CD14-positive monocyte (primary cell): ENCODE measurements around the gene HS3ST6. TPM values are rescaled to one million over a fixed set of nuclear protein-coding genes. Genes with fewer than 3 reads are reported as not detected.

Experiments
- DNase-seq, 3 donors: peaks; one replicate each; pipeline ENCODE4 v3.0.0-alpha.2; 2011 to 2022
- H2AFZ ChIP-seq: 2 replicates; pipeline ENCODE4 v1.6.0; 2012; ENCODE audit warnings: mild to moderate bottlenecking, low read depth, low read length, inconsistent platforms; ENCODE audit not compliant: insufficient read depth, poor library complexity, severe bottlenecking
- H3K27ac ChIP-seq, 2 donors: 1 replicate in 1 of 2; 2 replicates in 1 of 2; pipeline ENCODE4 v1.5.1; 2012 to 2013; ENCODE audit warnings: low read length in 2 of 2, control low read depth in 1 of 2, inconsistent platforms in 1 of 2, low read depth in 1 of 2, mild to moderate bottlenecking in 1 of 2
- H3K27me3 ChIP-seq, 2 donors: one replicate each; pipeline versions ENCODE4 v1.6.0 to v1.6.1; 2011 to 2013; ENCODE audit warnings: low read length in 2 of 2; ENCODE audit not compliant: control insufficient read depth in 2 of 2, insufficient read depth in 2 of 2
- H3K36me3 ChIP-seq, 2 donors: replicated peaks in 1 of 2; 1 replicate in 1 of 2; 2 replicates in 1 of 2; pipeline versions ENCODE4 v1.5.1 to v1.6.1; 2012 to 2013; ENCODE audit warnings: low read length in 2 of 2, control low read depth in 1 of 2, inconsistent platforms in 1 of 2, mild to moderate bottlenecking in 1 of 2; ENCODE audit not compliant: insufficient read depth in 2 of 2, control insufficient read depth in 1 of 2
- H3K4me1 ChIP-seq, 2 donors: 1 replicate in 1 of 2; 2 replicates in 1 of 2; pipeline versions ENCODE4 v1.5.1 to v1.6.1; 2012 to 2013; ENCODE audit warnings: low read length in 2 of 2, control low read depth in 1 of 2, inconsistent platforms in 1 of 2, mild to moderate bottlenecking in 1 of 2, moderate library complexity in 1 of 2; ENCODE audit not compliant: insufficient read depth in 2 of 2, control insufficient read depth in 1 of 2
- H3K4me2 ChIP-seq: replicated peaks from 2 replicates; pipeline ENCODE3; 2012; ENCODE audit warnings: low read length, moderate library complexity, mild to moderate bottlenecking; ENCODE audit not compliant: poor library complexity, severe bottlenecking; ENCODE audit errors: extremely low read depth
- H3K4me3 ChIP-seq, 3 experiments: fragments of 200-600 bp in 1 of 3; sonication (generic) in 1 of 3; replicated peaks in 1 of 3; 1 replicate in 2 of 3; 2 replicates in 1 of 3; pipeline ENCODE4 v1.5.1; 2011 to 2013; ENCODE audit warnings: low read length in 3 of 3, mild to moderate bottlenecking in 3 of 3, control low read depth in 2 of 3, low read depth in 2 of 3, inconsistent platforms in 1 of 3, moderate library complexity in 1 of 3
- H3K79me2 ChIP-seq: 2 replicates; pipeline ENCODE4 v1.6.0; 2012; ENCODE audit warnings: mild to moderate bottlenecking, control low read depth, inconsistent platforms, low read length, moderate library complexity; ENCODE audit not compliant: insufficient read depth
- H3K9ac ChIP-seq: 2 replicates; pipeline ENCODE4 v1.6.0; 2017; ENCODE audit warnings: low read length, mild to moderate bottlenecking; ENCODE audit not compliant: insufficient read depth, poor library complexity, severe bottlenecking
- H3K9me3 ChIP-seq, 2 donors: replicated peaks in 1 of 2; 1 replicate in 1 of 2; 2 replicates in 1 of 2; pipeline versions ENCODE4 v1.5.1 to v1.6.1; 2012 to 2013; ENCODE audit warnings: low read length in 2 of 2, control low read depth in 1 of 2; ENCODE audit not compliant: control insufficient read depth in 1 of 2, insufficient read depth in 1 of 2
- H4K20me1 ChIP-seq: 2 replicates; pipeline ENCODE4 v1.6.0; 2012; ENCODE audit warnings: mild to moderate bottlenecking, low read length, control low read depth, moderate library complexity; ENCODE audit not compliant: insufficient read depth
- H3K27ac Mint-ChIP-seq, 7 donors: one replicate each; pipeline ENCODE4 v1.8.0; 2020; ENCODE audit warnings: mild to moderate bottlenecking in 7 of 7, mixed read lengths in 7 of 7, moderate library complexity in 6 of 7, inconsistent platforms in 2 of 7
- H3K27me3 Mint-ChIP-seq, 3 donors: one replicate each; pipeline ENCODE4 v1.8.0; 2021 to 2022; ENCODE audit warnings: low read depth in 3 of 3, mild to moderate bottlenecking in 3 of 3, mixed read lengths in 3 of 3, moderate library complexity in 3 of 3, inconsistent platforms in 1 of 3
- H3K36me3 Mint-ChIP-seq, 2 donors: one replicate each; pipeline ENCODE4 v1.8.0; 2020; ENCODE audit warnings: mixed read lengths in 2 of 2, inconsistent platforms in 1 of 2, mild to moderate bottlenecking in 1 of 2
- H3K4me1 Mint-ChIP-seq: one replicate; pipeline ENCODE4 v1.8.0; 2020; ENCODE audit warnings: mild to moderate bottlenecking, mixed read lengths
- H3K4me3 Mint-ChIP-seq, 2 donors: one replicate each; pipeline ENCODE4 v1.8.0; 2020; ENCODE audit warnings: mild to moderate bottlenecking in 2 of 2, mixed read lengths in 2 of 2, moderate library complexity in 1 of 2
- H3K9me3 Mint-ChIP-seq, 7 donors: one replicate each; pipeline ENCODE4 v1.8.0; 2020 to 2022; ENCODE audit warnings: mixed read lengths in 7 of 7, mild to moderate bottlenecking in 6 of 7, moderate library complexity in 6 of 7, inconsistent platforms in 2 of 7
- WGBS: methylation state at CpG from one replicate; pipeline ENCODE4 v1.1.5; 2013; ENCODE audit warnings: missing lambda C conversion rate; ENCODE audit not compliant: insufficient coverage; 5-methylcytosine and 5-hydroxymethylcytosine counted together
- intact Hi-C, 2 donors: fragments of 100-400 bp; cut with micrococcal nuclease; formaldehyde crosslinking; loops; one replicate each; pipeline versions ENCODE4 v1.15.0 to v1.15.1; 2023
- polyA plus RNA-seq, 3 donors: library from polyadenylated mRNA; depleted of rRNA in 1 of 3; unstranded in 2 of 3; stranded (reverse) in 1 of 3; fragments of 300-500 nt in 2 of 3; fragments of >200 nt in 1 of 3; fragmentation: Illumina TruSeq in 2 of 3; gene quantifications; 1 replicate in 2 of 3; 2 replicates in 1 of 3; pipeline ENCODE4 v1.2.3, GENCODE V29; 2012 to 2021
- TF ChIP-seq, protein P1 (sequence below): fragments of 200-600 bp; IDR thresholded peaks from one replicate; pipeline ENCODE4 v1.8.0; 2022; ENCODE audit warnings: antibody characterized with exemption, mild to moderate bottlenecking

HS3ST6 gene
- polyA plus RNA-seq, 3 donors = not detected

DNA sequence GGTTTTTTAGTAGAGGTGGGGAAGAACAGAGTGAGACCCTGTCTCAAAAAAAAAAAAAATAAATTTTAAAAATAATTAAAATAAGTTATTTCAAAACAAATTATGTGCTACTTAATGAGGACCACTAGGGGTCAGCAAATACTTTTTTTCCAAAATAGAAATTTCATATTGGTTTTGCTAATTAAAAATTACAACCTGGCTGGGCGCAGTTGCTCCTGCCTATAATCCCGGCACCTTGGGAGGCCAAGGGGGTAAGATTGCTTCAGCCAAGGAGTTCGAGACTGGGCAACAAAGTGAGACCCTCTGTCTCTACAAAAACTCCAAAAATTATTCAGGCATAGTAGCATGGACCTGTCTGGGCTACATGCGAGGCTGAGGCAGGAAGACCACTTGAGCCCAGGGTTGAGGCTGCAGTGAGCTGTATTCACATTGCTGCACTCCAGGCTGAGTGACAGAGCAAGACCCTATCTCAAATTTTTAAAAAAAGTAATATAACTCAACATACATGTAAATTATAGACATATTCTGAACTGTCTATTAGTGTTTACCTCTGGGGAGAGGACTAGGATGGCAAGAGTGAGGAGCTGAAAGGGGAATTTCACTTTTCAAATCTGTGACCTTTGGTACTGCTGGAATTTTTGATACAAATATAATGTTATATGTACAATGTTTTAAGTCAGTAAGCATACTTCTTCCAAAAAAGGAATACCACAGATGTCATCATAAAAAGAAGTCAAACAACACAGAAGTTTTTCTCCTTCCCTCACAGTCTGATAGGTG, 54.3 kb downstream of the HS3ST6 start:
- Mint-ChIP-seq H3K27me3 (peaks cover 40 to 55% (median 44%) of the 10 kb centered on the region in 3 donors), H3K27ac (no peak overlapping the region), H3K36me3 (no peaks in the 10 kb centered on the region), H3K4me3 (no peak overlapping the region), H3K9me3 (peaks cover 0 to 4% (median 0%) of the 10 kb centered on the region in 7 donors), H3K4me1 (no peaks in the 10 kb centered on the region)
- DNase-seq = peak; percentile 12 to 32 (median 21)
- no peaks in the 10 kb centered on the region for H3K4me1 ChIP-seq
- no peaks in the 10 kb centered on the region for H3K36me3 ChIP-seq
- no peaks in the 10 kb centered on the region for H3K79me2 ChIP-seq
- intact Hi-C loops = loop anchor here in 1 of 2 donors (2.0 to 5.0 kb wide), 2 partner anchors 65 to 288 kb away; no protein-coding TSS in a partner anchor
- no peaks in the 10 kb centered on the region for H3K9me3 ChIP-seq
- no peak overlapping the region for H3K4me3 ChIP-seq
- peaks cover 16 to 40% of the 10 kb centered on the region in 2 donors for H3K27me3 ChIP-seq
- no peaks in the 10 kb centered on the region for H4K20me1 ChIP-seq
- no peak overlapping the region for H3K4me2 ChIP-seq
- no peak overlapping the region for H3K27ac ChIP-seq
- WGBS = no CpG with 5 or more reads among the region's 4 CpGs
- TF ChIP-seq, protein P1, sequence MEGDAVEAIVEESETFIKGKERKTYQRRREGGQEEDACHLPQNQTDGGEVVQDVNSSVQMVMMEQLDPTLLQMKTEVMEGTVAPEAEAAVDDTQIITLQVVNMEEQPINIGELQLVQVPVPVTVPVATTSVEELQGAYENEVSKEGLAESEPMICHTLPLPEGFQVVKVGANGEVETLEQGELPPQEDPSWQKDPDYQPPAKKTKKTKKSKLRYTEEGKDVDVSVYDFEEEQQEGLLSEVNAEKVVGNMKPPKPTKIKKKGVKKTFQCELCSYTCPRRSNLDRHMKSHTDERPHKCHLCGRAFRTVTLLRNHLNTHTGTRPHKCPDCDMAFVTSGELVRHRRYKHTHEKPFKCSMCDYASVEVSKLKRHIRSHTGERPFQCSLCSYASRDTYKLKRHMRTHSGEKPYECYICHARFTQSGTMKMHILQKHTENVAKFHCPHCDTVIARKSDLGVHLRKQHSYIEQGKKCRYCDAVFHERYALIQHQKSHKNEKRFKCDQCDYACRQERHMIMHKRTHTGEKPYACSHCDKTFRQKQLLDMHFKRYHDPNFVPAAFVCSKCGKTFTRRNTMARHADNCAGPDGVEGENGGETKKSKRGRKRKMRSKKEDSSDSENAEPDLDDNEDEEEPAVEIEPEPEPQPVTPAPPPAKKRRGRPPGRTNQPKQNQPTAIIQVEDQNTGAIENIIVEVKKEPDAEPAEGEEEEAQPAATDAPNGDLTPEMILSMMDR = peak; percentile 73
- H2AFZ ChIP-seq = no peak overlapping the region
- H3K9ac ChIP-seq = no peak overlapping the region

DNA sequence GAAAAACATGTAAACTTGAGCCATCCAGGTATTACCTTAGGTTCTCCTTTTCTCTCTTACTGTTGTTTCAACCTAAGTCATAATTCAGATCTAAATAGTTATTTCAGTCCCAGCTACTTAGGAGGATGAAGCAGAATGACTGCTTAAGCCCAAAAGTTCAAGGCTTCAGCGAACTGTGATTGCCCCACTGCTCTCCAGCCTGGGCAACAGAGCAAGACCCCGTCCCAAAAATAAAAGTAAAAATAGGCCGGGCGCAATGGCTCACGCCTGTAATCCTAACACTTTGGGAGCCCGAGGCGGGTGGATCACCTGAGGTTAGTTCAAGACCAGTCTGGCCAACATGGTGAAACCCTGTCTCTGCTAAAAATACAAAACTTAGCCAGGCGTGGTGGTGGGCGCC, 55.8 kb downstream of the HS3ST6 start:
- Histone ChIP-seq H3K9ac (no peak overlapping the region), H3K4me1 (no peaks in the 10 kb centered on the region), H3K27me3 (peaks cover 28 to 52% of the 10 kb centered on the region in 2 donors), H3K27ac (no peak overlapping the region), H2AFZ (no peak overlapping the region), H3K36me3 (no peaks in the 10 kb centered on the region), H3K79me2 (no peaks in the 10 kb centered on the region), H3K9me3 (no peaks in the 10 kb centered on the region), H3K4me2 (no peak overlapping the region), H4K20me1 (no peaks in the 10 kb centered on the region), H3K4me3 (no peak overlapping the region)
- Mint-ChIP-seq H3K27me3 (peaks cover 50 to 67% (median 51%) of the 10 kb centered on the region in 3 donors), H3K4me3 (no peak overlapping the region), H3K4me1 (no peaks in the 10 kb centered on the region), H3K9me3 (peaks cover 0 to 4% (median 0%) of the 10 kb centered on the region in 7 donors), H3K36me3 (no peaks in the 10 kb centered on the region), H3K27ac (no peak overlapping the region)
- DNase-seq = no peak
- WGBS = 95% methylated on average over 7 of the region's 9 CpGs
- TF ChIP-seq, protein P1 = no peak
- intact Hi-C loops = loop anchor here in 1 of 2 donors (5.0 kb wide), 1 partner anchor 290 kb away; no protein-coding TSS in a partner anchor
